ENCODE data around the gene DMBX1. TPM values are rescaled to one million over a fixed set of nuclear protein-coding genes. Genes with fewer than 3 reads are reported as not detected.

DMBX1 gene
- total RNA-seq, 3 donors from 2014 or later, result not detected

DNA sequence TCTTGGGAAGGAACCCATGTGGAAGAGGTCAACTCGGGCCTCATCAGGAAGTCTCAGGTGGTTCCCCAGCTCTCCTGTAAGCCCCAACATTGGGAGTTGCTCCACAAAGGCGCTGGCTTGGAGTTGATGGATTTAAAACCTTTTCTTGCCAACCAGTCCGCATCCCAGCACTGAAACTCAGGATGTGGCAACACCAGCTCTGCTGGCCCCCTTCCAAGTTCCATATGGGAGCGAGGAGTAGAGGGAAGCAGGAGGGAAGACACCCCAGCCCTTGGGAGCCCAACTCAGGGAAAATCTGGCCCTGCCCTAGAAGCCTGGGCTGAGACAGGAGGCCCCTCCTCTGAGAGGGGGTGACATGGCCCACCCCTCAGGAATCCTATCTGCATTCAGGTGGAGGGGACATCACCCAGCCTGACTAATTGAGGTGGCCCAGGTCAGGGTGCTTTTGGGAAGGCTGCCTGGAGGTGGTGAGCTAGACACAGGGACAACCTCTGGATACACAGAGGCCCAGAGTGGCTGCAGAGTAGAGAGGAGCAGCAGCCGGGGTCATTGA, 33.1 kb upstream of the DMBX1 start:
- TF ChIP-seq, protein P1, sequence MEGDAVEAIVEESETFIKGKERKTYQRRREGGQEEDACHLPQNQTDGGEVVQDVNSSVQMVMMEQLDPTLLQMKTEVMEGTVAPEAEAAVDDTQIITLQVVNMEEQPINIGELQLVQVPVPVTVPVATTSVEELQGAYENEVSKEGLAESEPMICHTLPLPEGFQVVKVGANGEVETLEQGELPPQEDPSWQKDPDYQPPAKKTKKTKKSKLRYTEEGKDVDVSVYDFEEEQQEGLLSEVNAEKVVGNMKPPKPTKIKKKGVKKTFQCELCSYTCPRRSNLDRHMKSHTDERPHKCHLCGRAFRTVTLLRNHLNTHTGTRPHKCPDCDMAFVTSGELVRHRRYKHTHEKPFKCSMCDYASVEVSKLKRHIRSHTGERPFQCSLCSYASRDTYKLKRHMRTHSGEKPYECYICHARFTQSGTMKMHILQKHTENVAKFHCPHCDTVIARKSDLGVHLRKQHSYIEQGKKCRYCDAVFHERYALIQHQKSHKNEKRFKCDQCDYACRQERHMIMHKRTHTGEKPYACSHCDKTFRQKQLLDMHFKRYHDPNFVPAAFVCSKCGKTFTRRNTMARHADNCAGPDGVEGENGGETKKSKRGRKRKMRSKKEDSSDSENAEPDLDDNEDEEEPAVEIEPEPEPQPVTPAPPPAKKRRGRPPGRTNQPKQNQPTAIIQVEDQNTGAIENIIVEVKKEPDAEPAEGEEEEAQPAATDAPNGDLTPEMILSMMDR (IDR thresholded peaks at IDR 0.05), result no peak
- ATAC-seq (no peak), DNase-seq (no peak)
- intact Hi-C loops (cut with DNase I, micrococcal nuclease), result no loop called here
- Histone ChIP-seq H3K4me1 (ENCODE audit: low read depth) (no peaks in the 10 kb centered on the region), H3K36me3 (ENCODE audit: low read depth) (no peaks in the 10 kb centered on the region), H3K9me3 (no peaks in the 10 kb centered on the region), H3K4me3 (no peak overlapping the region)

DNA sequence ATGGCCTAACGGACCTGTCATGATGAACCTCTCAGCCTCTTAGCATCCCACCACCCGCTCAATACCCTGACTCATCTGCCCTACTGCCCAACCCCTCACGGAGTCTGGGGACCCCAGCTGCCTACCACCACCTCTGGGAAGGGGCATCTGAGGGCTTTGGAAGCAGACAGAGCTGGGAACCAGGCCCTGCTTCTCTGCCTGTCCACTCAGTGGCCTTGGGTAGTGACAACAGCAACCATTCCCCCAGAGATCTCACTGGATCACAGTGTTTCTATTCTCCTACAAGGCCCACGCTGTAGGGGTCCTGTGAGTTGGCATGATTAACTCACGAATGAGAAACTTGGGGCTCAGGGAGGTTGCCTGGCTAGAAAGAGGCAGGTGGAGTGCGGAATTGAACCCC, 32.5 kb upstream of the DMBX1 start:
- H3K9me3 ChIP-seq, result no peaks in the 10 kb centered on the region
- intact Hi-C loops (cut with DNase I, micrococcal nuclease), result no loop called here
- TF ChIP-seq, protein P1 (IDR thresholded peaks at IDR 0.05), result no peak
- no peak for DNase-seq
- H3K36me3 ChIP-seq (ENCODE audit: low read depth), result no peaks in the 10 kb centered on the region
- no peak for ATAC-seq
- H3K4me1 ChIP-seq (ENCODE audit: low read depth), result no peaks in the 10 kb centered on the region
- no peak overlapping the region for H3K4me3 ChIP-seq

GRCh38 chr1:46458190-46458589, 31.4 kb upstream of the DMBX1 start:
- DNase-seq, result no peak
- intact Hi-C loops (cut with DNase I, micrococcal nuclease), result no loop called here
- Histone ChIP-seq H3K4me3 (no peak overlapping the region), H3K36me3 (ENCODE audit: low read depth) (no peaks in the 10 kb centered on the region), H3K9me3 (no peaks in the 10 kb centered on the region), H3K4me1 (ENCODE audit: low read depth) (no peaks in the 10 kb centered on the region)
- no peak for ATAC-seq
- TF ChIP-seq, protein P1 (IDR thresholded peaks at IDR 0.05), result no peak

- ATAC-seq, result no peak
- TF ChIP-seq, protein P1 (IDR thresholded peaks at IDR 0.05), result no peak
Observed at GRCh38 chr1:46458846-46459245, 30.8 kb upstream of the DMBX1 start.

GRCh38 chr1:46459315-46459714, 30.3 kb upstream of the DMBX1 start:
- intact Hi-C loops (cut with DNase I, micrococcal nuclease), result no loop called here
- H3K4me1 ChIP-seq (ENCODE audit: low read depth), result no peaks in the 10 kb centered on the region
- no peak for DNase-seq

More at GRCh38 chr1:46458846-46459245, 30.8 kb upstream of the DMBX1 start:
- Histone ChIP-seq H3K9me3 (no peaks in the 10 kb centered on the region), H3K4me1 (ENCODE audit: low read depth) (no peaks in the 10 kb centered on the region), H3K36me3 (ENCODE audit: low read depth) (no peaks in the 10 kb centered on the region), H3K4me3 (no peak overlapping the region)
- no peak for DNase-seq
- intact Hi-C loops (cut with DNase I, micrococcal nuclease), result no loop called here

More at GRCh38 chr1:46459315-46459714, 30.3 kb upstream of the DMBX1 start:
- no peaks in the 10 kb centered on the region for H3K36me3 ChIP-seq (ENCODE audit: low read depth)
- TF ChIP-seq, protein P1 (IDR thresholded peaks at IDR 0.05), result no peak
- H3K9me3 ChIP-seq, result no peaks in the 10 kb centered on the region
- no peak for ATAC-seq
- H3K4me3 ChIP-seq, result no peak overlapping the region

All from mucosa of descending colon (tissue), 3 donors.